Osteoblast (primary cell): ENCODE data around the gene ABHD13. TPM values are rescaled to one million over a fixed set of nuclear protein-coding genes. Genes with fewer than 3 reads are reported as not detected.

Source experiments
- DNase-seq: peaks from one replicate; pipeline ENCODE4 v3.0.0; 2011; ENCODE audit warnings: low spot score, mixed read lengths; ENCODE audit not compliant: insufficient read length; ENCODE audit errors: missing footprints
- H2AFZ ChIP-seq: 2 replicates; pipeline ENCODE4 v1.6.0; 2011; ENCODE audit warnings: mild to moderate bottlenecking, low read length
- H3K27ac ChIP-seq: 2 replicates; pipeline ENCODE4 v1.5.1; 2011; ENCODE audit warnings: mild to moderate bottlenecking, low read depth, low read length, moderate library complexity
- H3K27me3 ChIP-seq: 2 replicates; pipeline ENCODE4 v1.6.0; 2012; ENCODE audit warnings: mild to moderate bottlenecking, control low read depth, inconsistent platforms, low read length, moderate library complexity; ENCODE audit not compliant: insufficient read depth
- H3K36me3 ChIP-seq: 2 replicates; pipeline ENCODE4 v1.5.1; 2011; ENCODE audit warnings: mild to moderate bottlenecking, low read length, control low read depth, moderate library complexity; ENCODE audit not compliant: insufficient read depth
- H3K4me1 ChIP-seq: 2 replicates; pipeline ENCODE4 v1.5.1; 2011; ENCODE audit warnings: mild to moderate bottlenecking, low read length, control low read depth, moderate library complexity; ENCODE audit not compliant: insufficient read depth
- H3K4me2 ChIP-seq: 2 replicates; pipeline ENCODE4 v1.6.0; 2011; ENCODE audit warnings: mild to moderate bottlenecking, low read length; ENCODE audit not compliant: insufficient read depth
- H3K4me3 ChIP-seq: fragments of 200-600 bp; sonication (generic); 3 replicates; pipeline ENCODE4 v1.5.1; 2012; ENCODE audit warnings: mild to moderate bottlenecking, low read length, inconsistent platforms; ENCODE audit not compliant: insufficient read depth
- H3K79me2 ChIP-seq: 2 replicates; pipeline ENCODE4 v1.6.0; 2012; ENCODE audit warnings: mild to moderate bottlenecking, low read length, control low read depth, inconsistent platforms; ENCODE audit not compliant: insufficient read depth
- H3K9me3 ChIP-seq: 2 replicates; pipeline ENCODE4 v1.5.1; 2011; ENCODE audit warnings: low read depth, low read length, control low read depth
- H4K20me1 ChIP-seq: 2 replicates; pipeline ENCODE4 v1.6.0; 2012; ENCODE audit warnings: mild to moderate bottlenecking, low read length, control low read depth; ENCODE audit not compliant: insufficient read depth
- total RNA-seq: library from RNA; depleted of rRNA; stranded (reverse); fragments of >200 nt; gene quantifications from 2 replicates; pipeline ENCODE4 v1.2.3, GENCODE V29; 2012
- TF ChIP-seq, protein P1 (sequence below): IDR thresholded peaks from 2 replicates; pipeline ENCODE4 v1.5.1; 2011; ENCODE audit warnings: mild to moderate bottlenecking, low read depth, low read length, moderate library complexity; ENCODE audit errors: extremely low read depth

ABHD13 gene
- total RNA-seq, 1 donor: 8.7 TPM

- H3K4me3 ChIP-seq: no peak overlapping the region
- H3K27me3 ChIP-seq: no peaks in the 10 kb centered on the region
- no peak overlapping the region for H3K4me2 ChIP-seq
- TF ChIP-seq, protein P1, sequence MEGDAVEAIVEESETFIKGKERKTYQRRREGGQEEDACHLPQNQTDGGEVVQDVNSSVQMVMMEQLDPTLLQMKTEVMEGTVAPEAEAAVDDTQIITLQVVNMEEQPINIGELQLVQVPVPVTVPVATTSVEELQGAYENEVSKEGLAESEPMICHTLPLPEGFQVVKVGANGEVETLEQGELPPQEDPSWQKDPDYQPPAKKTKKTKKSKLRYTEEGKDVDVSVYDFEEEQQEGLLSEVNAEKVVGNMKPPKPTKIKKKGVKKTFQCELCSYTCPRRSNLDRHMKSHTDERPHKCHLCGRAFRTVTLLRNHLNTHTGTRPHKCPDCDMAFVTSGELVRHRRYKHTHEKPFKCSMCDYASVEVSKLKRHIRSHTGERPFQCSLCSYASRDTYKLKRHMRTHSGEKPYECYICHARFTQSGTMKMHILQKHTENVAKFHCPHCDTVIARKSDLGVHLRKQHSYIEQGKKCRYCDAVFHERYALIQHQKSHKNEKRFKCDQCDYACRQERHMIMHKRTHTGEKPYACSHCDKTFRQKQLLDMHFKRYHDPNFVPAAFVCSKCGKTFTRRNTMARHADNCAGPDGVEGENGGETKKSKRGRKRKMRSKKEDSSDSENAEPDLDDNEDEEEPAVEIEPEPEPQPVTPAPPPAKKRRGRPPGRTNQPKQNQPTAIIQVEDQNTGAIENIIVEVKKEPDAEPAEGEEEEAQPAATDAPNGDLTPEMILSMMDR: no peak
- H3K79me2 ChIP-seq: peaks cover 36% of the 10 kb centered on the region
- DNase-seq: no peak
- no peaks in the 10 kb centered on the region for H3K36me3 ChIP-seq
- peaks cover 3% of the 10 kb centered on the region for H3K4me1 ChIP-seq
- peaks cover 3% of the 10 kb centered on the region for H4K20me1 ChIP-seq
- H3K9me3 ChIP-seq: no peaks in the 10 kb centered on the region
- H3K27ac ChIP-seq: no peak overlapping the region
- H2AFZ ChIP-seq: no peak overlapping the region
Measured at GRCh38 chr13:108230377-108230776, 12.2 kb downstream of the ABHD13 start.

DNA sequence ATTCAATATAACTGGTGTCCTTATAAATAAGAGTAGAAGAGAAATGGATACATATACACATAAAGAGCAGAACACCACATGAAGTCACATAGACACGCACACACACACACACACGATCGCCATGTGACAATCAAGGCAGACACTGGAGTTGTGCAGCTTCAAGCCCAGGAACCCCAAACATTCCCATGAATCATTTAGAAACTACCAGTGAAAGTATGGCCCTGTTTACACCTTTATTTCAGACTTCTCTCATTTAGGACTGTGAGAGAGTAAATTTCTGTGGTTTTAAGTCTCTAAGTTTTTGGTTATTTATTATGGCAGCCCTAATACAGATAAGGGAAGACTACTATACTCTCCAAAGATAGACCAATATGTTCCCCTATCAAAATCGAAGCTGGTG is 31.0 kb downstream of the ABHD13 start:
- Histone ChIP-seq H3K79me2 (no peaks in the 10 kb centered on the region), H3K27me3 (no peaks in the 10 kb centered on the region), H3K4me3 (no peak overlapping the region), H3K4me2 (no peak overlapping the region), H4K20me1 (no peaks in the 10 kb centered on the region), H3K4me1 (no peaks in the 10 kb centered on the region), H3K27ac (no peak overlapping the region), H2AFZ (no peak overlapping the region), H3K36me3 (no peaks in the 10 kb centered on the region), H3K9me3 (no peaks in the 10 kb centered on the region)
- no peak for DNase-seq
- TF ChIP-seq, protein P1: no peak

DNA sequence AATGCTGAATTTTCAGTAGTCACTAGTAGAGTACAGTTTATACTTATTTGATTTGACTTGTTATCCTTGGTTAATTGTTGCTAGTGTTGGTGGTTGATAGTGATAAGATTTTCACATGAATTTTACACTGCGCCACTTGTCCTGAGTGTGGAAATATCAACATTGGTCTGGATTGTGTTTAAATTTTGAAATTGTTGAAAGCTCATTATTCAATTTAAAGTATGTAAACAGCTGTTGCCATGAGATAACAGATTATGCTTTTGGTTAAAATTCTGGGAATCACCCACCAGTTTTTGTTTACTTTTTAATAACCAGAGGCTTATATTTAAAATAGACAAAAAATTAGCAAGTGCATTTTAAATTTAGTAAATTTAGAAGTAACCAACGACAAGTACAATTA is 39.1 kb downstream of the ABHD13 start:
- Histone ChIP-seq H3K36me3 (no peaks in the 10 kb centered on the region), H3K4me1 (no peaks in the 10 kb centered on the region), H3K79me2 (no peaks in the 10 kb centered on the region)

DNA sequence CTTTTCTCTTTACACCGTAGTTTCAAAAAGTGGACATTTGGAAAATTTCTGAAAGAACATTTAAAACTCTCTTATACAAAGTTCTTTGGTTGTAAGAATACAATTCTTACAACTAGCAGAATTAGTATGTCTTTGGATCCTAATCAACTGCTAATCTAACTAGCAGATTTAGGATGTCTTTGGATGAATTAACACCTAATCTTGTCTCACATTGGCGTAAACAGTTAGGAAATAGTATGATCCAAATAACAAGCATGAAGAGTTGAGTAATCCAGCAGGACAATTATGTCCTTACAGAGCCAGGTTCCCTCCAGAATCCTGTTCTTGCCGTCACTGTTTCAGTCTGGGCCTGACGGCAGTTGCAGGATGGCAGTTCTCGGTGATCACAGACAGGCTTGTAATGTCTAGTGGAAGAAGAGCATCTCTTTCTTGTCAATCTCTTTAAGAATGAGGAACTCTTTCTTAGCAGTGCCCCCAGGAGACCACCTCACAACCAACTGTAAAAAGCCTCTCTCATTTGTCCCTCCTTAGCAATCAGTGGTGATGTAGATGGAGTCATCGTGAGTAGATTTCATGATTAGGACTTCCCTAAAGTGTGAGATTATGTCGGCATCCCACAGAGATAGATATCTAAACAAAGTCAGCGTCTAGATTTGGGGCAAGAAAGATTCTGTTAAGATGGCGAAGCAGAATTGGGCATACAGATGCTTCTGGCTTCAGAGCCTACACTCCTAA is 45.6 kb downstream of the ABHD13 start:
- Histone ChIP-seq H3K9me3 (no peaks in the 10 kb centered on the region), H3K79me2 (no peaks in the 10 kb centered on the region), H3K4me3 (no peak overlapping the region), H4K20me1 (no peaks in the 10 kb centered on the region), H3K27ac (no peak overlapping the region), H3K36me3 (no peaks in the 10 kb centered on the region), H3K4me1 (no peaks in the 10 kb centered on the region), H2AFZ (no peak overlapping the region), H3K27me3 (no peaks in the 10 kb centered on the region), H3K4me2 (no peak overlapping the region)
- no peak for DNase-seq
- TF ChIP-seq, protein P1: no peak

More for the DNA sequence above, 39.1 kb downstream of the ABHD13 start:
- Histone ChIP-seq H4K20me1 (no peaks in the 10 kb centered on the region), H2AFZ (no peak overlapping the region), H3K27me3 (no peaks in the 10 kb centered on the region), H3K4me3 (no peak overlapping the region), H3K4me2 (no peak overlapping the region), H3K27ac (no peak overlapping the region), H3K9me3 (no peaks in the 10 kb centered on the region)
- TF ChIP-seq, protein P1: no peak
- DNase-seq: no peak
